ENCODE results near the gene STK24.
"Not testable (repeated sequence)": the region's sequence is repeated elsewhere in the genome, so short reads cannot be mapped to it uniquely, and the experiment has no call there.

Gene STK24

GRCh38 chr13:98575904-98576199 is 1.1 kb downstream of the STK24 start:
- DNase-seq (ENCODE audit: low read depth) = no peak
- TF ChIP-seq CTCF (IDR thresholded peaks at IDR 0.05; ENCODE audit: control insufficient read depth, insufficient read depth, low read depth, low read length, missing control alignments) = no peak
- H3K4me3 ChIP-seq (ENCODE audit: control insufficient read depth, low read depth, low read length) = peak overlapping the region; percentile 81

- peak overlapping the region; percentile 81 for H3K4me3 ChIP-seq (ENCODE audit: control insufficient read depth, low read depth, low read length)
- no peak for DNase-seq (ENCODE audit: low read depth)
- no peak for TF ChIP-seq CTCF (IDR thresholded peaks at IDR 0.05; ENCODE audit: control insufficient read depth, insufficient read depth, low read depth, low read length, missing control alignments)
Observed at GRCh38 chr13:98575009-98575903, 1.7 kb downstream of the STK24 start.

GRCh38 chr13:98571955-98572662 is 4.8 kb downstream of the STK24 start:
- peak overlapping the region; percentile 1; the same call in 1 of the 2 replicates for H3K4me3 ChIP-seq (ENCODE audit: control insufficient read depth, low read depth, low read length)
- no peak for TF ChIP-seq CTCF (IDR thresholded peaks at IDR 0.05; ENCODE audit: control insufficient read depth, insufficient read depth, low read depth, low read length, missing control alignments)
- peak; percentile 57 for DNase-seq (ENCODE audit: low read depth)

- peak overlapping the region; percentile 3 for H3K4me3 ChIP-seq (ENCODE audit: control insufficient read depth, low read depth, low read length)
- TF ChIP-seq CTCF (IDR thresholded peaks at IDR 0.05; ENCODE audit: control insufficient read depth, insufficient read depth, low read depth, low read length, missing control alignments) = no peak
- DNase-seq (ENCODE audit: low read depth) = no peak
Observed at GRCh38 chr13:98570929-98571372, 6.0 kb downstream of the STK24 start.

GRCh38 chr13:98569494-98570367 is 7.2 kb downstream of the STK24 start:
- peak; percentile 68 for DNase-seq (ENCODE audit: low read depth)
- H3K4me3 ChIP-seq (ENCODE audit: control insufficient read depth, low read depth, low read length) = not testable (repeated sequence)

- DNase-seq (ENCODE audit: low read depth) = no peak
- H3K4me3 ChIP-seq (ENCODE audit: control insufficient read depth, low read depth, low read length) = no peak overlapping the region
- no peak for TF ChIP-seq CTCF (IDR thresholded peaks at IDR 0.05; ENCODE audit: control insufficient read depth, insufficient read depth, low read depth, low read length, missing control alignments)
Observed at GRCh38 chr13:98568918-98569317, 8.0 kb downstream of the STK24 start.
